ENCODE measurements around the gene TNFRSF19.

The TNFRSF19 gene

DNA sequence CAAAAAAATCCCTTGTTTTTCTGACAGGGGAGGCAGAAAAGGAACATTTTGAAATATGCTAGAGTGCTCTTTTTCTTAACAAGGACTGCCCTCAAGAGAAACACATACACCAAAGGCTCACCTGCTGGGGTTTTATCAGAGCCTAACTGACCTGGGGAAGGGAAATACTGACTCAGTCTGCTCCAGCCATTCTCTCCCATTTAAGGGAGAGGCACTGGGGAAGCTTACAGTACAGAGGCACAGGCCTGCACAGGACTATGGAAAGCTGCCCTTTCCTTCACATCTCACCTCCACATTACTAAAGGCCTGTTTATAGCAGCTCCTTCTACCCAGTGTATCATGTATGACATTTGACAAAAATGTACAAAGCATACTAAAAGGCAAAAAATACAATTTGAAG is 30.3 kb downstream of the TNFRSF19 start:
- no peak for DNase-seq (ENCODE audit: extremely low read depth in 1 of 2, low read depth in 1 of 2)

- no peak for DNase-seq (ENCODE audit: extremely low read depth in 1 of 2, low read depth in 1 of 2)
Measured at GRCh38 chr13:23605831-23606230, 35.6 kb downstream of the TNFRSF19 start.

- no peak for DNase-seq (ENCODE audit: extremely low read depth in 1 of 2, low read depth in 1 of 2)
Measured at GRCh38 chr13:23608138-23608537, 37.9 kb downstream of the TNFRSF19 start.

GRCh38 chr13:23608701-23609413 is 38.6 kb downstream of the TNFRSF19 start:
- DNase-seq (ENCODE audit: extremely low read depth in 1 of 2, low read depth in 1 of 2) = no peak

DNA sequence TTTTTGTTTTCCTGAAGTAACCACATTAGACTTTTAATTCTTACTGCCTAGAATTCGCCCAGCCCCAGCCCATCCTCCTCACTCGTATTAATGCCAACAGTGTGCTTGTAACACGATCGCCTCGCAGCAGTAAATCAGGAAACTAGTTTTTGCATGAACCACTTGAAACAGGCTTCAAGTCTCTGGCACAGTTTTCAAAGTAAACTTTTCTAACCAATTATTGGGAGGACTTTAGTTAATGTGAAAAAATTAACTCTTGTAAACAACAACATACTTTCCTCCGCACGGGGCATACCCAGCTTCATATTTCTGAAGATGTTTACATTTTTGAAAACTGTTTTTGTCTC is 39.2 kb downstream of the TNFRSF19 start:
- no peak for DNase-seq (ENCODE audit: extremely low read depth in 1 of 2, low read depth in 1 of 2)

DNA sequence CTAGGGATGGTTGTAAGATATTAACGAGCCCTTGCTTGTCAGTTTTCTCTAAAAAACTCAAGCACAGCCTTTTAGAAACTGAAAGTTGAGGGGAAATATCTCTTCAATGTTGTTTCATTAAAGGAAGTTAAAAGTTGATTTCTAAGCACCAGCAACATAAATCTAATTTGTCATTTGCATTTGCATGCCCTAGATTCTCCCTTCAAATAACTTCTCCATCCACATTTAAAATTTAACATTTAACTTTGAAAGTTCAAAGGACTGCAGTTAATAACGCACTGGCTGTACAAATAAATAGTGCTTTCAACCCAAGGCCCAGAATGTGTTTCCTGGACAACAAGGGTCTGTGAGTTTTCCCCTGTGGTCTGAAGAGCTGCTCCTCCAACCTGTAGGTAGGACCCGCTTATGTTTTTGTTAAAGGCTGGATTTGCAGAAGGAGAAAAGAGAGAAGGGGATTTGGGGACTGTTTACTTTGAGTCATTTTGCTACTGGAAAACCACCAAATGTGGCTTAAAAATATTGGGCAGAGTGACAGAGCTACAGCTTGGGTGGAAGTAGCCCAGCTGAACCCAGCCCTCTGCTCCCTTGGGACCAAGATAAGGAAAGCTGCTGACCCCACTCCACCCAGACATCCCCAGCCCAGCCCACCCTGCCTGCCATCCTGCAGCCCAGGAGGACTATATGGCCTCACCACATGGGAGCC is 39.8 kb downstream of the TNFRSF19 start:
- no peak for DNase-seq (ENCODE audit: extremely low read depth in 1 of 2, low read depth in 1 of 2)

- no peak for DNase-seq (ENCODE audit: extremely low read depth in 1 of 2, low read depth in 1 of 2)
Measured at GRCh38 chr13:23610966-23611491, 40.8 kb downstream of the TNFRSF19 start.

DNA sequence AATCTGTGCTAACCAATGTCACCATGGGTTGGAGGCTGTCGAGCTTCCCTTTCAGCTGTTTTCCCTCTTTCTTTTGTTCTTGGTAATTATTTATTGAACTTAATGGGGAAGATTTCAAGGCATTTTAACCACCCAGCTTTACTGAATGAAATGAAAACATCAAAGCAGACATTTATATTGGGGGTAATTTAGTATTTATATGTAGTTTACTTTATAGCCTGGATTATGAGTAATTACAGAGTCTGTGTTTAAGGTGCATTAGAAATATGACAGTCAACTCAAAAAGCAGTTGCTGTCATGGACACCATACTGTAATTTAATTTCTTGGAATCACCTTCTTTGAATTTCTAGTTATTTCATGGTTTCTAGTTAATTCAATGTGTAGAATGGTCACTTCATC is 42.0 kb downstream of the TNFRSF19 start:
- no peak for DNase-seq (ENCODE audit: extremely low read depth in 1 of 2, low read depth in 1 of 2)

DNA sequence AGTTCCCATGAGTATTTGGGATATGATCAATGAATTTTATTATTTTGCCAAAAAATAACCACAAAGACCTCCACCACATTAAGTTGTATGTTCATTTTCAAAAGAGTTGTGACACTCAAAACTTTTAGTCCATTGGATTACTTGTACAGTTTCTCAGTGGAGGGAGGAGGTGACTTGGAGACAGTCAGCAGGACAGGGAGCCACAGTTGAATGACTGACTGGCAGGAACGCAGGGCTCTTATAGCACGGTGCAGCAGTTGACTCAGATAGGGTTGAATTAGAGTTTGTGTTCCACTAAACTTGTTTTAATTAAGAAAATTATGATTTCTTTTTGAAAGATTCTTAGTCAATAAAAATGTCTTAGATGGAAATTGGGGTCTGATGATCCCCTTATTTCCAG is 42.5 kb downstream of the TNFRSF19 start:
- DNase-seq (ENCODE audit: extremely low read depth in 1 of 2, low read depth in 1 of 2) = no peak

DNA sequence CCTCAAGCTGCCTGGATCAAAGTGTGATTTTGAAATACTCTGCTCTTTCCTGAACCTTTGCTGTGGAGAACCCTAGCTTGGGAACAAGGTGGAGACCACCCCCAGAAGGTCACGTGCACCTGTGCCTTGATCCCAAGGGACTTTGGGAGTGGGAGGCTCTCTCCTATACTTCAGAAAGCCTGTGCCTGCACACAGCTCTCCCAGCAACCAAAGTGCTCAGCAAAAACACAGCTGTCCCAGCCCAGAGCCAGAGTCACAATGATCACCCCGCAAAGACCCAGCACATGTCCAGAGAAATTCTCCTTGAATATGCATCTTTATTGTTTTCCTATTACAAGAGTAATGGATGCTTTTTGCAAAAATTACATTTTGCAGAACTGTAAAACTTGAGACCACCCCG is 43.4 kb downstream of the TNFRSF19 start:
- DNase-seq (ENCODE audit: extremely low read depth in 1 of 2, low read depth in 1 of 2) = no peak

DNA sequence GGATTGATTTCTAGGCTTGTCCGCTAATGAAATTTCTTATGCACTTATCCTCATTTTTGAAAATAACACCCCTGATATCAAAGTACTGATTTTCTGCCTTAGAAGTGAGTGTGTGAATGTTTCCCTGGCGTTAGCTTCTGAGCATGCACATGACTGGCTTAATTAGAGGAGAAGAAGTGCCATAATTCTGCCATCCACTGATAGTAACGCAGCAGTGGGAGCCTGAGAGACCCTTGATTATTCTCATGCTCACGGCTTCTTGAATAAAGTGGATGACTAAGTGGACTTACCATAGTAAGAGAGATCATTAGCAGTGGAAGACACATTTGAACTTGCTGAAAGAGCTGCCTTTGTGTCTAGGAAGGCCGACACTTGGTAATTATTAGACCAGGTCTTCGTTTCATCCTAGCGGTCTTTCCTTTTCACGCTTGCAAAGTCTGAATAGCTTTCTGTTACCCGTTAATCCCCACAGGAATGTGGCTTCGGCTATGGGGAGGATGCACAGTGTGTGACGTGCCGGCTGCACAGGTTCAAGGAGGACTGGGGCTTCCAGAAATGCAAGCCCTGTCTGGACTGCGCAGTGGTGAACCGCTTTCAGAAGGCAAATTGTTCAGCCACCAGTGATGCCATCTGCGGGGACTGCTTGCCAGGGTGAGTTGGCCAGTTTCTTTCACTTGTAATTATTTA is 45.3 kb downstream of the TNFRSF19 start:
- DNase-seq (ENCODE audit: extremely low read depth in 1 of 2, low read depth in 1 of 2) = no peak

- DNase-seq (ENCODE audit: extremely low read depth in 1 of 2, low read depth in 1 of 2) = no peak
Measured at GRCh38 chr13:23616228-23616627, 46.0 kb downstream of the TNFRSF19 start.

DNA sequence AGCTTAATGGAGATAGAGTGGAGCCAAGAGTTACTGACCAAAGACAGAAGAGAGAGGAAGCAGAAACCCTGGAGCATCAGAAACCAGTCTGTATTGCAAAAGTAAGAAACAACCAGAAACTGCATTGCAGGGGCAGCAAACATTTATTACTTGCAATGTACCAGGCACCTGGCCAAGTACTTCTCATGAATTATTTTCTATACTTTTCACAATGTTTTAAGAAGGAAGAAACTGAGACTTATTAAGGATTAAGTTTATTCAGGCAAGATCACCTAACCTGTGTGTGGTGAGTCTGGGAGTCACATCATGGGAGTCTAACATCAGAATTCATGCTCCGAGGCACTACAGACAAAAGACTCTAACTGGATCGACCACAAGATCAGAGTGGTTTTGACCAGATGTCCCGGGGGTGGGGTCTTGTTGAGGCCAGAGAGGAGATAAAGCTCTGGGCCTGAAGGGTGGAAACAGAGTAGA is 47.4 kb downstream of the TNFRSF19 start:
- DNase-seq (ENCODE audit: extremely low read depth in 1 of 2, low read depth in 1 of 2) = no peak

DNA sequence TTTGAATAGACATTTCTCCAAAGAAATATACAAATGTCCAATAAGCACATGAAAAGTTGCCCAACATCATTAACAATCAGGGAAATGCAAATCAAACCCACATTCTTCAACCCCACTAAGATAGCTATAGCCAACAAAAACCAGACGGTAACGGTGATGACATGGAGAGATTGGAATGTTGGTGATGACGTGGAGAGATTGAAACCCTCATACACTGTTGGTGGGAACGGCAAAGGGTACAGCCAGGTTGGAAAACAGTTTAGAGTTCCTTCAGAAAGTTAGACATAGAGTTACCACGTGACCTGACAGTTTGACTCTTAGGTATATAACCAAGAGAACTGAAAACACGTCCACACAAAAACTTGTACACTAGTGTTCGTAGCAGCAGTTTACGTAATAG is 48.1 kb downstream of the TNFRSF19 start:
- no peak for DNase-seq (ENCODE audit: extremely low read depth in 1 of 2, low read depth in 1 of 2)

DNA sequence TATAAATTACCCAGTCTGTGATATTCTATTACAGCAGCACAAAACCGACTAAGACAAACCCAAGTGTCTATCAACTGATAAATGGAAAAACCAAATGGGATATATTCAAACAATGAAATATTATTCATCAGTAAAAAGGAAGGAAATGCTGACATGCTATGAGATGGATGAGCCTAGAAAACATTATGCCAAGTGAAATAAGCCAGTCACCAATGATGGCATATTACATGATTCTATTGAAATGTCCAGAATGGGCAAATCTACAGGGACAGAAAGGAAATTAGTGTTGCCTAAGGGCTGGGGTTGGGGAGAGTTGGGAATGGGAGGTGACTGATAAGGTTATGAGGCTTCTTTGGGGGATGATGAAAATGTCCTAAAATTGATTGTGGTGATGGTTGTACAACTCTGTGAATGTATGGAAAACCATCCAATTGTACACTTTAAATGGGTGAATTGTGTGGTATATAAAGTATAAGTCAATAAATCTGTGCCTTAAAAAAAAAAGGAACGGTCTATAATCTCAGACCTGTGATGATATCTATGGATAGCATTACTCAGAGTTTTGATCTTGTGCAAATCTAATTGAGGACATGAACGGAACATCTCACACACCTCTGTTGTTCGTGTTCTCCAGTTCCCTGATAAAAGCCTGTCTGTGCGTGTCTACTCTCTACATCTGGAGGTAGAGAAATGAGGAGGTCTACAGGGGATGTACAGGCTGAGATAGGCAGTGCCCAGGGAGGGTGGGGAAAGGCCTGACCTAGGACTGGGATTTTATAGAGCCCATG is 49.0 kb downstream of the TNFRSF19 start:
- DNase-seq (ENCODE audit: extremely low read depth in 1 of 2, low read depth in 1 of 2) = no peak

DNA sequence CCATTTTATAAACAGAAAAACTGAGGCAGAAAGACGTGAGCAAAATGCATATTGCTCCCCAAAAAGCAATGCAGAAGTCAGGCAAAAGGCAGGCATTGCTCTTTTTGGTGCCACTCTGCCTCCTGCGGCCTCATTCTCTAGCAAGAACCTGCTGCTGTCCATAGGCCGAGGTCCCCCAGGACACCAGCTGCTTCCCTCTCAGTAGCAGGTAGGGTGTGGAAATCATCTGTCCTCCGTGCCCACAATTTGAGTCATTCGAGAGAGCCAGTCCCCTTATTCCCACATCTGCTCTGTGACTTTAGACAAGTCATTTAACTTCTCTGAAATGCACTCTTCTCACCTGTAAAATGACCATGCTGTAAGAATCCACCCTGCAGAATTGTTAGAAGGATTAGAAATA is 50.0 kb downstream of the TNFRSF19 start:
- DNase-seq (ENCODE audit: extremely low read depth in 1 of 2, low read depth in 1 of 2) = no peak

GRCh38 chr13:23620613-23621315 is 50.6 kb downstream of the TNFRSF19 start:
- DNase-seq (ENCODE audit: extremely low read depth in 1 of 2, low read depth in 1 of 2) = no peak

DNA sequence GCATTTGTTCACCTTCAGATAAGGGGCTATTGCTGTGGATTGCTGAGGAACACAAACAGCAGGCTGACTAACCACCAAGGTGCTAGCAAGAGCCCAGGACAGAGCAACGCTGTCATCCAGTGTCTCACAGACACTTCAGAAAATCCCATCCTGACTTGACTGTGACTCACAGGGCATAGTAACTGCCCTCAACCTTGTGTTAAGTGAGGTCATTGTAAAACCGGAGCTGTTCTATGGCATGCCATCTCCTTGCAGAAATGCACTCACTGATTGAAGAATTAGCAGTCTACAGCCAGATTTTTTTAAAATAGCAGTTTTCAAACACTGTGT is 51.1 kb downstream of the TNFRSF19 start:
- DNase-seq (ENCODE audit: extremely low read depth in 1 of 2, low read depth in 1 of 2) = peak in 1 of 2 donors; percentile 17

GRCh38 chr13:23622985-23623384 is 52.8 kb downstream of the TNFRSF19 start:
- no peak for DNase-seq (ENCODE audit: extremely low read depth in 1 of 2, low read depth in 1 of 2)

GRCh38 chr13:23623394-23623793 is 53.2 kb downstream of the TNFRSF19 start:
- DNase-seq (ENCODE audit: extremely low read depth in 1 of 2, low read depth in 1 of 2) = no peak

Data from stimulated activated CD8-positive, alpha-beta memory T cell treated with anti-CD3 and anti-CD28 coated beads, Interleukin-7, amount 100 ng/mL, for 48 hours (primary cell).